HL-60 (cell line): Measurements from ENCODE around the gene METTL16.

Experiments
- CTCF ChIP-seq: IDR thresholded peaks from one replicate; pipeline ENCODE4 v1.5.1; 2011; ENCODE audit warnings: low read length, control low read depth, inconsistent platforms; ENCODE audit not compliant: insufficient read depth
- GABPA ChIP-seq: IDR thresholded peaks from 2 replicates; pipeline ENCODE4 v1.6.1; 2012; ENCODE audit warnings: low read depth
- POLR2AphosphoS5 ChIP-seq: IDR thresholded peaks from 2 replicates; pipeline ENCODE4 v1.6.1; 2012; ENCODE audit warnings: low read depth
- REST ChIP-seq: IDR thresholded peaks from 2 replicates; pipeline ENCODE4 v1.6.1; 2012; ENCODE audit warnings: low read depth; ENCODE audit not compliant: insufficient replicate concordance

- TF ChIP-seq POLR2AphosphoS5 (no peak), CTCF (no peak), GABPA (no peak), REST (no peak)
Observed at GRCh38 chr17:2414446-2415064, 97.1 kb downstream of the METTL16 start.
